ENCODE results near the gene MT2A.
A peak's percentile ranks its signal among the peaks of the same experiment; 100 is the strongest.

The MT2A gene

GRCh38 chr16:56608043-56608875 is at the start of gene MT2A:
Gene MT2A, plus strand, starts transcription at chr16:56608584. Its CDS starts 72 bp downstream, at chr16:56608656.
- Histone ChIP-seq H3K4me3 (ENCODE audit: low read length) (peak within 1 kb of the TSS; percentile 70), H3K27ac (ENCODE audit: low read length) (no peak within 1 kb of the TSS), H3K9ac (ENCODE audit: low read length) (peak within 1 kb of the TSS; percentile 52), H3K27me3 (ENCODE audit: control insufficient read depth, insufficient read depth, low read length) (peaks cover 61% of the 10 kb centered on the region), H3K36me3 (ENCODE audit: control insufficient read depth, low read depth, low read length) (no peaks in the 10 kb centered on the region), H3K4me1 (ENCODE audit: control insufficient read depth, low read depth, low read length) (peaks cover 13% of the 10 kb centered on the region), H3K9me3 (ENCODE audit: control insufficient read depth, low read depth, low read length) (no peaks in the 10 kb centered on the region)

GRCh38 chr16:56559109-56559508 is 49.3 kb upstream of the MT2A start:
- no peaks in the 10 kb centered on the region for H3K36me3 ChIP-seq (ENCODE audit: control insufficient read depth, low read depth, low read length)
- no peaks in the 10 kb centered on the region for H3K4me1 ChIP-seq (ENCODE audit: control insufficient read depth, low read depth, low read length)
- no peaks in the 10 kb centered on the region for H3K9me3 ChIP-seq (ENCODE audit: control insufficient read depth, low read depth, low read length)
- no peak overlapping the region for H3K27ac ChIP-seq (ENCODE audit: low read length)
- no peak overlapping the region for H3K4me3 ChIP-seq (ENCODE audit: low read length)
- no peaks in the 10 kb centered on the region for H3K27me3 ChIP-seq (ENCODE audit: control insufficient read depth, insufficient read depth, low read length)
- H3K9ac ChIP-seq (ENCODE audit: low read length) = no peak overlapping the region

DNA sequence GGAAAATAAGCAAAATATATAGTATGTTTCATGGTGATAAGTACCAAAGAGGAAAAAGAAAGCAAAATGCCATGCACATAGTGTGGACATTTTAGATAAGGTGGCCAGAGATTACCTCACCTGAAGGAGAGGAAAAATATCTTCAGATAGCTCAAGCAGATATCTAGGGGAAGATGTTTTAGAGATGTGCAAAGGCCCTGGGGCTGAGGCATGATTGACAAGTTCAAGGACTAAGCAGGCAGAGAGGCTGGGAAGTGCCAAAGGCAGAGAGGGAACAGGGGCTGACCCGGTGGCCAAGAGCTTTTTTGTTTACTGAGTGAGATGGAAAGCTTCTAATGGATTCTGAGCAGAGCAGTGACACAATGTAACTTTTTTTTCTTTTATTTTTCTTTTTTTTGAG is 47.9 kb upstream of the MT2A start:
- H3K9me3 ChIP-seq (ENCODE audit: control insufficient read depth, low read depth, low read length) = no peaks in the 10 kb centered on the region
- no peak overlapping the region for H3K9ac ChIP-seq (ENCODE audit: low read length)
- no peaks in the 10 kb centered on the region for H3K36me3 ChIP-seq (ENCODE audit: control insufficient read depth, low read depth, low read length)
- H3K4me1 ChIP-seq (ENCODE audit: control insufficient read depth, low read depth, low read length) = no peaks in the 10 kb centered on the region
- H3K4me3 ChIP-seq (ENCODE audit: low read length) = no peak overlapping the region
- no peak overlapping the region for H3K27ac ChIP-seq (ENCODE audit: low read length)
- H3K27me3 ChIP-seq (ENCODE audit: control insufficient read depth, insufficient read depth, low read length) = no peaks in the 10 kb centered on the region

- Histone ChIP-seq H3K9ac (ENCODE audit: low read length) (no peak overlapping the region), H3K4me3 (ENCODE audit: low read length) (no peak overlapping the region), H3K36me3 (ENCODE audit: control insufficient read depth, low read depth, low read length) (no peaks in the 10 kb centered on the region), H3K9me3 (ENCODE audit: control insufficient read depth, low read depth, low read length) (no peaks in the 10 kb centered on the region), H3K27me3 (ENCODE audit: control insufficient read depth, insufficient read depth, low read length) (no peaks in the 10 kb centered on the region), H3K4me1 (ENCODE audit: control insufficient read depth, low read depth, low read length) (no peaks in the 10 kb centered on the region), H3K27ac (ENCODE audit: low read length) (no peak overlapping the region)
These were observed 47.3 kb upstream of the MT2A start for GRCh38 chr16:56561126-56561525.

- H3K27ac ChIP-seq (ENCODE audit: low read length) = no peak within 1 kb of the TSS
- H3K9me3 ChIP-seq (ENCODE audit: control insufficient read depth, low read depth, low read length) = no peaks in the 10 kb centered on the region
- H3K9ac ChIP-seq (ENCODE audit: low read length) = no peak within 1 kb of the TSS
- H3K4me1 ChIP-seq (ENCODE audit: control insufficient read depth, low read depth, low read length) = no peaks in the 10 kb centered on the region
- H3K4me3 ChIP-seq (ENCODE audit: low read length) = no peak within 1 kb of the TSS
- no peaks in the 10 kb centered on the region for H3K36me3 ChIP-seq (ENCODE audit: control insufficient read depth, low read depth, low read length)
- no peaks in the 10 kb centered on the region for H3K27me3 ChIP-seq (ENCODE audit: control insufficient read depth, insufficient read depth, low read length)
These were observed 43.4 kb upstream of the MT2A start, which contains the start of gene MT4 for GRCh38 chr16:56564793-56565477. Gene MT4, plus strand, starts transcription at chr16:56565073. Its CDS starts 56 bp downstream, at chr16:56565129.

DNA sequence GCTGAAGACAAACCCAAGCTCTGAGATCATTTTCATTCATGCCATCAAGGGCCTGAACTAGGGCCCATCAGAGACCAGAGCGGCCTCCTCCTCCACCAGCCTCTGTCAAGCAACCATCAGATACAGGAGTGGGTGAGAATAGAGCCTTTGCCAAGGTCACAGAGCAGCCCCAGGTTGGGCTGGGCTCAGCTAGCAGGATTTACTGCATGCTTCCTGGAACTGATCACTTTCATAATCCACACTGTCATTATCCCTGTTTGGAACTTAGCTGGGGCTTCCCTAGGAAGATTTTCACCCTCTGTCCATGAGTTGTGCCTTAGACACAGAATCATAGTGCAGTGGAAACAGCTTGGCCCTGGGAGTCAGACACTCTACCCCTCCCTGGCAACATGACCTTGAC is 38.4 kb upstream of the MT2A start:
- Histone ChIP-seq H3K4me3 (ENCODE audit: low read length) (no peak overlapping the region), H3K9ac (ENCODE audit: low read length) (no peak overlapping the region), H3K27me3 (ENCODE audit: control insufficient read depth, insufficient read depth, low read length) (no peaks in the 10 kb centered on the region), H3K4me1 (ENCODE audit: control insufficient read depth, low read depth, low read length) (no peaks in the 10 kb centered on the region), H3K27ac (ENCODE audit: low read length) (no peak overlapping the region), H3K9me3 (ENCODE audit: control insufficient read depth, low read depth, low read length) (no peaks in the 10 kb centered on the region), H3K36me3 (ENCODE audit: control insufficient read depth, low read depth, low read length) (no peaks in the 10 kb centered on the region)

DNA sequence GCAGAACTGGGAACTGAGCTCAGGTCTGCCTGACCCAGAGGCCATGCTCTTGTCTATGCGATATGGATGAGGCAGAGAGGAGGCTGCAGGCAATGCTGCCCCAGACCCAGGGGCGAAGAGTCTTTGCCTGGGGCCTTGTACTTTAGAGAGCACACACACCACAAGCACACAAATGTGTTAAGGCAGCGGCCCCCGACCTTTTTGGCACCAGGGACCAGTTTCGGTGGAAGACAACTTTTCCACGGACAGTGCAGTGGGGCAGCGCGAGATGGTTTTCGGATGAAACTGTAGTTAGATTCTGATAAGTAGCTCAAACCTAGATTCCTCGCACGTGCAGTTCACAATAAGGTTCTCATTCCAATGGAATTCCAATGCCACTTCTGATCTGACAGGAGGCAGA is 36.9 kb upstream of the MT2A start:
- no peak overlapping the region for H3K4me3 ChIP-seq (ENCODE audit: low read length)
- no peaks in the 10 kb centered on the region for H3K9me3 ChIP-seq (ENCODE audit: control insufficient read depth, low read depth, low read length)
- no peaks in the 10 kb centered on the region for H3K4me1 ChIP-seq (ENCODE audit: control insufficient read depth, low read depth, low read length)
- no peaks in the 10 kb centered on the region for H3K27me3 ChIP-seq (ENCODE audit: control insufficient read depth, insufficient read depth, low read length)
- H3K36me3 ChIP-seq (ENCODE audit: control insufficient read depth, low read depth, low read length) = no peaks in the 10 kb centered on the region
- no peak overlapping the region for H3K27ac ChIP-seq (ENCODE audit: low read length)
- no peak overlapping the region for H3K9ac ChIP-seq (ENCODE audit: low read length)

GRCh38 chr16:56574625-56575024 is 33.8 kb upstream of the MT2A start:
- H3K27ac ChIP-seq (ENCODE audit: low read length) = no peak overlapping the region
- no peaks in the 10 kb centered on the region for H3K36me3 ChIP-seq (ENCODE audit: control insufficient read depth, low read depth, low read length)
- H3K27me3 ChIP-seq (ENCODE audit: control insufficient read depth, insufficient read depth, low read length) = no peaks in the 10 kb centered on the region
- no peaks in the 10 kb centered on the region for H3K4me1 ChIP-seq (ENCODE audit: control insufficient read depth, low read depth, low read length)
- H3K9ac ChIP-seq (ENCODE audit: low read length) = no peak overlapping the region
- H3K4me3 ChIP-seq (ENCODE audit: low read length) = no peak overlapping the region
- H3K9me3 ChIP-seq (ENCODE audit: control insufficient read depth, low read depth, low read length) = no peaks in the 10 kb centered on the region

DNA sequence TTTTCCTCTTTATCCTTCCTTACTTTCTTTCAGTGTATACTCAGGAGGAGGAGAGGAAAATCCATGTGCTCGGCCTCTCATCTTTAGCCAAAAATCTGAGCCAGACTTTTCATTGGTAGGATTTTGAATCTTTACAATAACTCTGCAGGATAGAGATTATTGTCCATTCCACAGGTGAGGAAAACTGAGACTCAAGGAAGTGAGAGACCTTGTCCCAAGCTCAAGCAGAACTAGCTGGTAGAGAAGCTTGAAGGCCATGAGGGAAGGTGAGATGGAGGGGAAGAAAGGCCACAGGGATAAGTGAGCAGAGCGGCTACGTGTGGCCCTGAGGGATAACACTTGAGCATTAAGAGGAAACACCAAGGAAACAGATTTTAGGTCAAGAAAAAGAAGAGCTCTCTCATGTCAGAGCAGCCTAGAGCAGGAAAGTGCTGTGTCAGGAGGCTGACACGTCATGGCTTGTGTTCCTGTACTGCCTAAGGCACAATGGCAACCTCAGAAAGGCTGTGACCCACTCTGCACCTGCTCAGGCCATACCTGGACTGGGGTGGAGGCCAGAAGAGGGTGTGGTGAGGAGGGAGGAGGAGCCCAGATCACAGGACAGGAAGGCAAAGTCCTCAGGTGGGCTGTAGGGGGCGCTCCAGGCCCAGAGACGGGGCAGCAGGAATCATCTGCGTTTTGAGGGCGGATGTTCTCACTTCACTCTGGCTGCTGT is 31.6 kb upstream of the MT2A start:
- H3K27ac ChIP-seq (ENCODE audit: low read length) = no peak overlapping the region

DNA sequence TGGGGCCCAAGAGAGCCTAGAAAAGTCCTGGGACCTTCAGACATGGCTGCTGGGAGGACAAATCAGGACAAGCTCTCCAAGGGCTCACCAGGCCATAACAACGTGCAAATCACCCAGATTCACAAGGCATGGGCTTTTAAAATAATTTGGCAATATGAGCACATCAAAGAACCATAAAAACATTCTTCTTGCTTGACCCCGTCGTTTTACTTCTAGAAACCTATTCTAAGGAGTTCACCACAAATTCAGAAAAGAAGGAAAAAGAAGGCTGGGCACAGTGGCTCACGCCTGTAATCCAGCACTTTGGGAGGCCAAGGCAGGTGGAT is 31.1 kb upstream of the MT2A start:
- no peaks in the 10 kb centered on the region for H3K27me3 ChIP-seq (ENCODE audit: control insufficient read depth, insufficient read depth, low read length)
- no peaks in the 10 kb centered on the region for H3K36me3 ChIP-seq (ENCODE audit: control insufficient read depth, low read depth, low read length)

More for the DNA sequence above, 31.6 kb upstream of the MT2A start:
- H3K9me3 ChIP-seq (ENCODE audit: control insufficient read depth, low read depth, low read length) = no peaks in the 10 kb centered on the region
- H3K4me3 ChIP-seq (ENCODE audit: low read length) = no peak overlapping the region
- H3K36me3 ChIP-seq (ENCODE audit: control insufficient read depth, low read depth, low read length) = no peaks in the 10 kb centered on the region
- H3K27me3 ChIP-seq (ENCODE audit: control insufficient read depth, insufficient read depth, low read length) = no peaks in the 10 kb centered on the region
- H3K4me1 ChIP-seq (ENCODE audit: control insufficient read depth, low read depth, low read length) = no peaks in the 10 kb centered on the region
- no peak overlapping the region for H3K9ac ChIP-seq (ENCODE audit: low read length)

DNA sequence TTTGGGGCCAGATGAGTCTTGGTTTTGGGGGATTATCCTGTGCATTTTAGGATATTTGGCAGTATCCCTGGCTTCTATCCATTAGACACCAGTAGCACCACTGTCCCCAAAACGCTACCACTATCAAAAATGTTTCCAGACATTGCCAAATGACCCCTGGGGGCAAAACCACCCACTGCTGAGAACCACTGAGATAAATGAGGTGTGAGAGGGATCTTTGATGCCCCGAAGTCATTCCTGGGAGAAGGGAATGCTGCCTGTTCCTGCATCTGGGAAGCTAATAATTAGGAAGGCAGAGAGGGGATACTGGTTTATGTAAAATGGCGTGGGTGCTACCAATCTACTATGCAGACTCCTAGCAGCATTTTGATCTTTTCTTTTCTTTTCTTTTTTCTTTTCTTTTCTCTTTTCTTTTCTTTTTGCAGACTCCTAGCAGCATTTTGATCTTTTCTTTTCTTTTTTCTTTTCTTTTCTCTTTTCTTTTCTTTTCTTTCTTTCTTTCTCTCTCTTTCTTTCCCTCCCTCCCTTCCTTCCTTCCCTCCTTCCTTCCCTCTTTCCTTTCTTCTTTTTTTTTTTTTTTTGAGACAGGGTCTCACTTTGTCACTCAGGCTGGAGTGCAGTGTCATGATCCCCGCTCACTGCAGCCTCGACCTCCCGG is 27.9 kb upstream of the MT2A start:
- Histone ChIP-seq H3K9me3 (ENCODE audit: control insufficient read depth, low read depth, low read length) (no peaks in the 10 kb centered on the region), H3K4me1 (ENCODE audit: control insufficient read depth, low read depth, low read length) (no peaks in the 10 kb centered on the region), H3K4me3 (ENCODE audit: low read length) (no peak overlapping the region), H3K27ac (ENCODE audit: low read length) (no peak overlapping the region), H3K9ac (ENCODE audit: low read length) (no peak overlapping the region), H3K36me3 (ENCODE audit: control insufficient read depth, low read depth, low read length) (no peaks in the 10 kb centered on the region), H3K27me3 (ENCODE audit: control insufficient read depth, insufficient read depth, low read length) (no peaks in the 10 kb centered on the region)

More for the DNA sequence above, 31.1 kb upstream of the MT2A start:
- Histone ChIP-seq H3K4me1 (ENCODE audit: control insufficient read depth, low read depth, low read length) (no peaks in the 10 kb centered on the region), H3K9ac (ENCODE audit: low read length) (no peak overlapping the region), H3K4me3 (ENCODE audit: low read length) (no peak overlapping the region), H3K9me3 (ENCODE audit: control insufficient read depth, low read depth, low read length) (no peaks in the 10 kb centered on the region), H3K27ac (ENCODE audit: low read length) (no peak overlapping the region)
